Measurements from ENCODE around the gene LSAMP.

DNA sequence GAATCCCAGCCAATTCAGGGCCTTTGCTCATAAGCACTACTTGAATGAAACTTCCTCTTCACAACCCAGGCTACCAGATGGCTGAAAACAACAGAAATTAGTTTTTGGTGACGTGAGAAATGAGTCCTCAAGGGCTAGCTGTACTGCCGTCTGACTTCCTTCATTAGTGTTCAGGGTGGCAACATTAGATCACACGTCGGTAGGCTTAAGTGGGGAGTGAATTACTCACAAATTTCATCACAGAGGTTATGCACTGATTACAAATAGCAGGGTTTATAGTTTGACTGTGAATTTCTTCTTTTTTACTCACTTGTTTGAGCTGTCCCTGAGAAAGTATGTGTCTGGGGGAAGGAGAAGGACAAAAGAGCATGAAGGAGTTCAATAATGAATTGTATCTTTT is 424.8 kb downstream of the LSAMP start:
- no peak for TF ChIP-seq CTCF (IDR thresholded peaks at IDR 0.05; ENCODE audit: insufficient read depth, low read depth, low read length)
- TF ChIP-seq EZH2 (IDR thresholded peaks at IDR 0.05; ENCODE audit: insufficient read depth, low read length) = no peak

Data from astrocyte (in vitro differentiated cells and primary cell).